OCI-LY7 (cell line): ENCODE results near the gene DND1.

ENCODE experiments used
- EZH2phosphoT487 ChIP-seq: fragments of 200-600 bp; sonication (generic); IDR thresholded peaks from 2 replicates; pipeline ENCODE4 v1.6.1; 2018; ENCODE audit warnings: low read depth, borderline replicate concordance, mild to moderate bottlenecking, mixed run types, antibody characterized with exemption, low read length, moderate library complexity, mixed read lengths
- TF ChIP-seq, protein P1 (sequence below): fragments of 200-600 bp; sonication (generic); conservative IDR thresholded peaks from 2 replicates; pipeline ENCODE4 v1.5.1; 2014; ENCODE audit warnings: mild to moderate bottlenecking, antibody characterized with exemption, low read length, moderate library complexity, mixed read lengths

DNA sequence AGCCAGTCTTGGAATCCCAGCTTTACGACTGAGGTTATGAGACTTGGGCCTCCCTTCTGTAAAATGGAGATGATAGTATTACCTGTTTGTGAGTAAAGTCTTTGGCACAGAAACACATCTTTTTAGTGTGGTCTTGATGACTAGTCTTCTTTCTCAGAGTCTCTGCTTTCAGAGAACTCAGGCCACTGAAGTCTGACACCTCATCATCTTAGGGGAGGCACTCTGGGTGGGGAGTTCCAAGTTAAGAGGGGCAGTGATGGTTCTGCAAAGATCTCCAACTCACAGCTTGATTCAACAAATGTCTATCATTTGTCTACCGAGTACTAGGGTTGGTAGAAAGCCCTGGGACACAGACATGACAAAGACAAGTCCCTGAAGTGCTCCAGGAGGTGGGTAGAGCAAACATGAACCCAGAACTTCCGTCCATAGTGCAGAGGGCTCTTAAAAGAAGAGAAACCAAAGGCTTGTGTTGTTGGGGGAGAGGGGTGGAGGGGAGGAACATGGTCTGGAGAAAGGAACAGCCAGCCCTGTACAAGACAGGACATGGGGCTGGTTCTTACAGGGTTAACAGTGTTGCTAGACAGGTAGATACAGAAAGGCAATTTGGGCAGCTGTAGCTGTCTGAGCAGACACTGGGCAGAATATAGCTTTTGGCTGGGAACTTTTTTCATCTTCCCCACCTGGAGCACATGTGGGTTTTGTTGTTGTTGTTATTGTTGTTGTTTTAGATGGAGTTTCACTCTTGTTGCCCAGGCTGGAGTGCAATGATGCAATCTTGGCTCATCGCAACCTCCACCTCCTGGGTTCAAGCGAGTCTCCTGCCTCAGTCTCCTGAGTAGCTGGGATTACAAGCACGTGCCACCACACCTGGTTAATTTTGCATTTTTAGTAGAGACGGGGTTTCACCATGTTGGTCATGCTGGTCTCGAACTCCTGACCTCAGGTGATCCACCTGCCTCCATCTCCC is 37.8 kb downstream of the DND1 start:
- TF ChIP-seq, protein P1, sequence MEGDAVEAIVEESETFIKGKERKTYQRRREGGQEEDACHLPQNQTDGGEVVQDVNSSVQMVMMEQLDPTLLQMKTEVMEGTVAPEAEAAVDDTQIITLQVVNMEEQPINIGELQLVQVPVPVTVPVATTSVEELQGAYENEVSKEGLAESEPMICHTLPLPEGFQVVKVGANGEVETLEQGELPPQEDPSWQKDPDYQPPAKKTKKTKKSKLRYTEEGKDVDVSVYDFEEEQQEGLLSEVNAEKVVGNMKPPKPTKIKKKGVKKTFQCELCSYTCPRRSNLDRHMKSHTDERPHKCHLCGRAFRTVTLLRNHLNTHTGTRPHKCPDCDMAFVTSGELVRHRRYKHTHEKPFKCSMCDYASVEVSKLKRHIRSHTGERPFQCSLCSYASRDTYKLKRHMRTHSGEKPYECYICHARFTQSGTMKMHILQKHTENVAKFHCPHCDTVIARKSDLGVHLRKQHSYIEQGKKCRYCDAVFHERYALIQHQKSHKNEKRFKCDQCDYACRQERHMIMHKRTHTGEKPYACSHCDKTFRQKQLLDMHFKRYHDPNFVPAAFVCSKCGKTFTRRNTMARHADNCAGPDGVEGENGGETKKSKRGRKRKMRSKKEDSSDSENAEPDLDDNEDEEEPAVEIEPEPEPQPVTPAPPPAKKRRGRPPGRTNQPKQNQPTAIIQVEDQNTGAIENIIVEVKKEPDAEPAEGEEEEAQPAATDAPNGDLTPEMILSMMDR, result no peak
- TF ChIP-seq EZH2phosphoT487, result no peak
